ENCODE results near the gene CXorf65.

Gene CXorf65

GRCh38 chrX:71105628-71106027 lies 912 bp downstream of the CXorf65 start:
- no peak for DNase-seq

- no peak for DNase-seq
Measured at GRCh38 chrX:71103110-71103983, 3.2 kb downstream of the CXorf65 start.

- no peak for DNase-seq
Measured at GRCh38 chrX:71102292-71102691, 4.2 kb downstream of the CXorf65 start.

- no peak for DNase-seq
Measured at GRCh38 chrX:71100581-71101505, 5.7 kb downstream of the CXorf65 start.

- DNase-seq = no peak
Measured at GRCh38 chrX:71099736-71100135, 6.8 kb downstream of the CXorf65 start.

- DNase-seq = no peak
Measured at GRCh38 chrX:71098951-71099506, 7.5 kb downstream of the CXorf65 start.

GRCh38 chrX:71098302-71098701 lies 8.2 kb downstream of the CXorf65 start:
- DNase-seq = no peak

- DNase-seq = no peak
Measured at GRCh38 chrX:71096760-71097032, 9.8 kb downstream of the CXorf65 start.

- no peak for DNase-seq
Measured at GRCh38 chrX:71095981-71096759, 10.4 kb downstream of the CXorf65 start.

GRCh38 chrX:71095555-71095980 lies 11.0 kb downstream of the CXorf65 start, which contains the start of gene FOXO4:
Gene FOXO4, plus strand, starts transcription at chrX:71095851. Its CDS starts 678 bp downstream, at chrX:71096529.
- DNase-seq = peak; percentile 23

- no peak for DNase-seq
Measured at GRCh38 chrX:71095033-71095432, 11.5 kb downstream of the CXorf65 start.

- DNase-seq = no peak
Measured at GRCh38 chrX:71091263-71091662, 15.3 kb downstream of the CXorf65 start.

- DNase-seq = no peak
Measured at GRCh38 chrX:71085900-71086299, 20.6 kb downstream of the CXorf65 start.

- DNase-seq = no peak
Measured at GRCh38 chrX:71082822-71083221, 23.7 kb downstream of the CXorf65 start.

GRCh38 chrX:71082124-71082647 lies 24.4 kb downstream of the CXorf65 start:
- DNase-seq = no peak

GRCh38 chrX:71081330-71082123 lies 25.0 kb downstream of the CXorf65 start:
- no peak for DNase-seq

- DNase-seq = no peak
Measured at GRCh38 chrX:71070531-71070930, 36.0 kb downstream of the CXorf65 start.

- DNase-seq = peak; percentile 88
Measured at GRCh38 chrX:71068044-71068918, 38.3 kb downstream of the CXorf65 start, which contains the start of gene SNX12. Gene SNX12, minus strand, starts transcription at chrX:71068334. Its CDS starts 28 bp downstream, at chrX:71068306.

GRCh38 chrX:71067712-71068043 lies 38.9 kb downstream of the CXorf65 start:
- DNase-seq = no peak

GRCh38 chrX:71067089-71067488 lies 39.5 kb downstream of the CXorf65 start:
- DNase-seq = no peak

- no peak for DNase-seq
Measured at GRCh38 chrX:71060127-71060526, 46.4 kb downstream of the CXorf65 start.
